ENCODE data around the gene TSKS. TPM values are rescaled to one million over a fixed set of nuclear protein-coding genes. Genes with fewer than 3 reads are reported as not detected.

Gene TSKS
- total and polyA plus RNA-seq, 10 of the 15 experiments (the other 5 are each of a cell fraction or from before 2014, with no cell fraction given), result not detected

DNA sequence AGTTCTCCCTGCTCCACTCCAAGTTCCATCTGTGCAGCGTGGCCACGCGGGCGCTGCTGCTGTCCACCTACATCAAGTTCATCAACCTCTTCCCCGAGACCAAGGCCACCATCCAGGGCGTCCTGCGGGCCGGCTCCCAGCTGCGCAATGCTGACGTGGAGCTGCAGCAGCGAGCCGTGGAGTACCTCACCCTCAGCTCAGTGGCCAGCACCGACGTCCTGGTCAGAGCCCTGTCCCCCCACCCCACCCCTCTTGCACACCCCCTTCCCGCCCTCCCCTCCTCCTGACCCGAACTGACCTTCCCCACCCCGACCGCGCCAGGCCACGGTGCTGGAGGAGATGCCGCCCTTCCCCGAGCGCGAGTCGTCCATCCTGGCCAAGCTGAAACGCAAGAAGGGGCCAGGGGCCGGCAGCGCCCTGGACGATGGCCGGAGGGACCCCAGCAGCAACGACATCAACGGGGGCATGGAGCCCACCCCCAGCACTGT lies 38.3 kb upstream of the TSKS start:
- no peaks in the 10 kb centered on the region for H3K27me3 ChIP-seq (replicated peaks in 1 of 2; ENCODE audit: control insufficient read depth in 2 of 2, insufficient read depth in 2 of 2, low read length in 1 of 2)
- no peak overlapping the region for H2AFZ ChIP-seq (ENCODE audit: control insufficient read depth, low read depth, low read length)
- H3K9ac ChIP-seq (ENCODE audit: control insufficient read depth, insufficient read depth, low read length), result no peak overlapping the region
- BruUV-seq (replicated peaks), result no TSS peak
- H3K36me3 ChIP-seq (ENCODE audit: control insufficient read depth in 2 of 2, insufficient read depth in 2 of 2, low read length in 1 of 2), result peaks cover 12 to 28% of the 10 kb centered on the region in 2 experiments; a peak in 3 of 4 replicates
- FAIRE-seq (no peak), DNase-seq (ENCODE audit: low read depth, low spot score) (no peak), ATAC-seq (no peak)
- ChIA-PET SMC1A (ENCODE audit: uncharacterized antibody, unreplicated experiment) (no interaction called here), RAD21 (ENCODE audit: unreplicated experiment) (no interaction called here), POLR2A (interaction anchor here (0.6 kb wide), 1 partner anchor 110 kb away, joined by 4 read pairs; no protein-coding TSS in a partner anchor), CTCF (no interaction called here)
- WGBS (ENCODE audit: insufficient coverage, insufficient replicate concordance, low lambda C conversion rate, missing lambda C conversion rate), result 99% methylated on average over 19 of the region's 32 CpGs
- intact Hi-C loops (cut with micrococcal nuclease; ENCODE audit: unreplicated experiment) (no loop called here), in situ Hi-C loops (cut with MboI) (no loop called here)
- no peak overlapping the region for H3K27ac ChIP-seq (ENCODE audit: control insufficient read depth, insufficient read depth)
- no peaks in the 10 kb centered on the region for H3K4me1 ChIP-seq (ENCODE audit: control insufficient read depth, insufficient read depth, low read length)
- no peak overlapping the region for H3K4me3 ChIP-seq
- no peaks in the 10 kb centered on the region for H4K20me1 ChIP-seq (ENCODE audit: control insufficient read depth, insufficient read depth)
- no peaks in the 10 kb centered on the region for H3K9me3 ChIP-seq (replicated peaks; ENCODE audit: control insufficient read depth, insufficient read depth, low read length)
- no peaks in the 10 kb centered on the region for H3K79me2 ChIP-seq (ENCODE audit: control insufficient read depth, insufficient read depth, low read length)
- H3K4me2 ChIP-seq (ENCODE audit: control insufficient read depth, insufficient read depth), result no peak overlapping the region
- TF ChIP-seq POLR2A (IDR thresholded peaks at IDR 0.05; ENCODE audit: low read depth, low read length) (0 out of 2 replicates have a peak, but pooled peaks have one; percentile 29), TAF1 (IDR thresholded peaks at IDR 0.05; ENCODE audit: borderline replicate concordance, low read depth, low read length) (no peak), CHD1 (IDR thresholded peaks at IDR 0.05; ENCODE audit: low read depth, low read length) (no peak), RUNX3 (IDR thresholded peaks at IDR 0.05; ENCODE audit: low read length) (no peak)

DNA sequence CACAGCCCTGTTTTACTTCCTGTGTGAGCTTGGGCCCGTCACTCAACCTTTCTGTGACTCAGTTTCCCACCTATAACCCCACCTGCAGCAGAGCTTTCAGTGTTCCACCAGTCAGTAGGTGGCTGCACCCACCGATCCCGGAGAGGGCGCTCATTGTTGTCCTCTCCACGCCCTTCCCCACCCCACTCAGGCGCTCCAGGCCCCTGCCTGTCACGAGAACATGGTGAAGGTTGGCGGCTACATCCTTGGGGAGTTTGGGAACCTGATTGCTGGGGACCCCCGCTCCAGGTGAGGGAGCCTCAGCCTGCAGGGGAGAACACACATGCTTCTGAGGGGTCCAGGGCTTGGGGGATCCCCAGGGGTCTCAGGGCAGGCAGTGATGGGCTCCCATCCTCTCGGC lies 37.7 kb upstream of the TSKS start:
- BruUV-seq (replicated peaks), result no TSS peak
- no peak overlapping the region for H3K9ac ChIP-seq (ENCODE audit: control insufficient read depth, insufficient read depth, low read length)
- H3K27ac ChIP-seq (ENCODE audit: control insufficient read depth, insufficient read depth), result no peak overlapping the region
- RAD21 ChIA-PET (ENCODE audit: unreplicated experiment), result no interaction called here
- no peak for ATAC-seq
- CTCF ChIA-PET, result no interaction called here
- SMC1A ChIA-PET (ENCODE audit: uncharacterized antibody, unreplicated experiment), result no interaction called here
- POLR2A ChIA-PET, result interaction anchor here (0.6 kb wide), 1 partner anchor 111 kb away, joined by 4 read pairs; no protein-coding TSS in a partner anchor
- peaks cover 15 to 33% of the 10 kb centered on the region in 2 experiments; a peak in 3 of 4 replicates for H3K36me3 ChIP-seq (ENCODE audit: control insufficient read depth in 2 of 2, insufficient read depth in 2 of 2, low read length in 1 of 2)
- DNase-seq (ENCODE audit: low read depth, low spot score), result no peak
- in situ Hi-C loops (cut with MboI), result no loop called here
- H3K9me3 ChIP-seq (replicated peaks; ENCODE audit: control insufficient read depth, insufficient read depth, low read length), result no peaks in the 10 kb centered on the region
- no peaks in the 10 kb centered on the region for H3K79me2 ChIP-seq (ENCODE audit: control insufficient read depth, insufficient read depth, low read length)
- 96% methylated on average over 10 of the region's 10 CpGs for WGBS (ENCODE audit: insufficient coverage, insufficient replicate concordance, low lambda C conversion rate, missing lambda C conversion rate)
- H3K4me3 ChIP-seq, result no peak overlapping the region
- FAIRE-seq, result no peak
- H3K4me2 ChIP-seq (ENCODE audit: control insufficient read depth, insufficient read depth), result no peak overlapping the region
- no peaks in the 10 kb centered on the region for H3K4me1 ChIP-seq (ENCODE audit: control insufficient read depth, insufficient read depth, low read length)
- intact Hi-C loops (cut with micrococcal nuclease; ENCODE audit: unreplicated experiment), result no loop called here
- no peaks in the 10 kb centered on the region for H4K20me1 ChIP-seq (ENCODE audit: control insufficient read depth, insufficient read depth)
- H3K27me3 ChIP-seq (replicated peaks in 1 of 2; ENCODE audit: control insufficient read depth in 2 of 2, insufficient read depth in 2 of 2, low read length in 1 of 2), result no peaks in the 10 kb centered on the region
- H2AFZ ChIP-seq (ENCODE audit: control insufficient read depth, low read depth, low read length), result no peak overlapping the region
- TF ChIP-seq NFYB (IDR thresholded peaks at IDR 0.05; ENCODE audit: insufficient read depth, low read depth, low read length) (no peak), NBN (IDR thresholded peaks at IDR 0.05) (no peak), POU2F2 (IDR thresholded peaks at IDR 0.05; ENCODE audit: borderline replicate concordance, low read depth, low read length) (no peak), ZNF24 (IDR thresholded peaks at IDR 0.05) (no peak), ZNF622 (IDR thresholded peaks at IDR 0.05) (no peak), SRF (IDR thresholded peaks at IDR 0.05; ENCODE audit: low read depth in 2 of 2, low read length in 2 of 2) (no peak)
- TF ChIP-seq, protein P1, sequence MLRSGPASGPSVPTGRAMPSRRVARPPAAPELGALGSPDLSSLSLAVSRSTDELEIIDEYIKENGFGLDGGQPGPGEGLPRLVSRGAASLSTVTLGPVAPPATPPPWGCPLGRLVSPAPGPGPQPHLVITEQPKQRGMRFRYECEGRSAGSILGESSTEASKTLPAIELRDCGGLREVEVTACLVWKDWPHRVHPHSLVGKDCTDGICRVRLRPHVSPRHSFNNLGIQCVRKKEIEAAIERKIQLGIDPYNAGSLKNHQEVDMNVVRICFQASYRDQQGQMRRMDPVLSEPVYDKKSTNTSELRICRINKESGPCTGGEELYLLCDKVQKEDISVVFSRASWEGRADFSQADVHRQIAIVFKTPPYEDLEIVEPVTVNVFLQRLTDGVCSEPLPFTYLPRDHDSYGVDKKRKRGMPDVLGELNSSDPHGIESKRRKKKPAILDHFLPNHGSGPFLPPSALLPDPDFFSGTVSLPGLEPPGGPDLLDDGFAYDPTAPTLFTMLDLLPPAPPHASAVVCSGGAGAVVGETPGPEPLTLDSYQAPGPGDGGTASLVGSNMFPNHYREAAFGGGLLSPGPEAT (IDR thresholded peaks at IDR 0.05; ENCODE audit: low read depth), result no peak
- TF ChIP-seq, protein P2, sequence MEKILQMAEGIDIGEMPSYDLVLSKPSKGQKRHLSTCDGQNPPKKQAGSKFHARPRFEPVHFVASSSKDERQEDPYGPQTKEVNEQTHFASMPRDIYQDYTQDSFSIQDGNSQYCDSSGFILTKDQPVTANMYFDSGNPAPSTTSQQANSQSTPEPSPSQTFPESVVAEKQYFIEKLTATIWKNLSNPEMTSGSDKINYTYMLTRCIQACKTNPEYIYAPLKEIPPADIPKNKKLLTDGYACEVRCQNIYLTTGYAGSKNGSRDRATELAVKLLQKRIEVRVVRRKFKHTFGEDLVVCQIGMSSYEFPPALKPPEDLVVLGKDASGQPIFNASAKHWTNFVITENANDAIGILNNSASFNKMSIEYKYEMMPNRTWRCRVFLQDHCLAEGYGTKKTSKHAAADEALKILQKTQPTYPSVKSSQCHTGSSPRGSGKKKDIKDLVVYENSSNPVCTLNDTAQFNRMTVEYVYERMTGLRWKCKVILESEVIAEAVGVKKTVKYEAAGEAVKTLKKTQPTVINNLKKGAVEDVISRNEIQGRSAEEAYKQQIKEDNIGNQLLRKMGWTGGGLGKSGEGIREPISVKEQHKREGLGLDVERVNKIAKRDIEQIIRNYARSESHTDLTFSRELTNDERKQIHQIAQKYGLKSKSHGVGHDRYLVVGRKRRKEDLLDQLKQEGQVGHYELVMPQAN (conservative IDR thresholded peaks at IDR 0.05), result no peak
